Naive thymus-derived CD8-positive, alpha-beta T cell (primary cell): ENCODE results near the gene FAM20C. TPM values are rescaled to one million over a fixed set of nuclear protein-coding genes. Genes with fewer than 3 reads are reported as not detected.
"Not testable (repeated sequence)": the region's sequence is repeated elsewhere in the genome, so short reads cannot be mapped to it uniquely, and the experiment has no call there.

Experiments
- ATAC-seq, 2 donors: fragments of 150-1000 bp; cut with Tn5 transposase in 1 of 2; sonication (Bioruptor Pico), chemical (Tn5 transposase) in 1 of 2; 1 replicate in 1 of 2; 2 replicates in 1 of 2; pipeline ENCODE4 v1.10.0; 2021; ENCODE audit warnings: mild to moderate bottlenecking in 2 of 2, moderate library complexity in 2 of 2
- POLR2A ChIA-PET: fragments of 350-600 bp; sonication (Branson Sonifier 250); formaldehyde crosslinking; loops from one replicate; lab custom pipeline; 2021; ENCODE audit warnings: antibody characterized with exemption; lab: Charles Lee
- DNase-seq, 10 donors: peaks; one replicate each; pipeline versions ENCODE4 v3.0.0 to v3.0.0-alpha.2; 2020 to 2022
- H3K27ac Mint-ChIP-seq, 10 donors: one replicate each; pipeline ENCODE4 v1.8.0; 2020 to 2022; ENCODE audit warnings: mild to moderate bottlenecking in 10 of 10, mixed read lengths in 10 of 10, moderate library complexity in 4 of 10, inconsistent platforms in 1 of 10
- H3K27me3 Mint-ChIP-seq, 5 donors: one replicate each; pipeline ENCODE4 v1.8.0; 2021 to 2022; ENCODE audit warnings: mixed read lengths in 5 of 5
- H3K36me3 Mint-ChIP-seq, 3 donors: one replicate each; pipeline ENCODE4 v1.8.0; 2020 to 2022; ENCODE audit warnings: mixed read lengths in 3 of 3, mild to moderate bottlenecking in 2 of 3, inconsistent platforms in 1 of 3
- H3K4me1 Mint-ChIP-seq, 4 donors: one replicate each; pipeline ENCODE4 v1.8.0; 2021 to 2022; ENCODE audit warnings: mixed read lengths in 4 of 4
- H3K4me3 Mint-ChIP-seq, 10 donors: one replicate each; pipeline ENCODE4 v1.8.0; 2020 to 2022; ENCODE audit warnings: mild to moderate bottlenecking in 10 of 10, mixed read lengths in 10 of 10, moderate library complexity in 6 of 10, inconsistent platforms in 1 of 10
- H3K9me3 Mint-ChIP-seq, 9 donors: one replicate each; pipeline ENCODE4 v1.8.0; 2020 to 2022; ENCODE audit warnings: mixed read lengths in 9 of 9, mild to moderate bottlenecking in 3 of 9, inconsistent platforms in 1 of 9, moderate library complexity in 1 of 9
- polyA plus RNA-seq, 3 donors: library from polyadenylated mRNA; unstranded; fragments of 300-500 nt; fragmentation: Illumina TruSeq; gene quantifications; one replicate each; pipeline ENCODE4 v1.2.3, GENCODE V29; 2021
- total RNA-seq, 8 experiments: library from RNA in 2 of 8; stranded (reverse) in 2 of 8; gene quantifications; one replicate each; pipeline ENCODE4 v1.2.3 and lab custom pipeline; 2021 to 2026

FAM20C gene
- total and polyA plus RNA-seq, 5 experiments from 2014 or later = 0.60 to 0.66 TPM; not detected in 3

- H3K9me3 Mint-ChIP-seq, H3K36me3 Mint-ChIP-seq, H3K4me1 Mint-ChIP-seq, ATAC-seq, H3K4me3 Mint-ChIP-seq, H3K27me3 Mint-ChIP-seq, DNase-seq, POLR2A ChIA-PET, H3K27ac Mint-ChIP-seq: not testable (repeated sequence)
Measured at GRCh38 chr7:182502-182901, 9.9 kb upstream of the FAM20C start.

- H3K36me3 Mint-ChIP-seq = no peaks in the 10 kb centered on the region
- no peaks in the 10 kb centered on the region for H3K9me3 Mint-ChIP-seq
- DNase-seq (no peak), ATAC-seq (no peak)
- H3K4me1 Mint-ChIP-seq = no peaks in the 10 kb centered on the region
- no peak overlapping the region for H3K4me3 Mint-ChIP-seq
- peaks cover 0 to under 1% (median 0%) of the 10 kb centered on the region in 5 donors for H3K27me3 Mint-ChIP-seq
- POLR2A ChIA-PET = no interaction called here
- H3K27ac Mint-ChIP-seq = no peak overlapping the region
Measured at GRCh38 chr7:183496-184292, 8.7 kb upstream of the FAM20C start.

GRCh38 chr7:184294-185264 is 7.8 kb upstream of the FAM20C start:
- DNase-seq (no peak), ATAC-seq (no peak)
- Mint-ChIP-seq H3K27me3 (peaks cover 3 to 8% (median 4%) of the 10 kb centered on the region in 5 donors), H3K4me1 (no peaks in the 10 kb centered on the region), H3K27ac (no peak overlapping the region), H3K36me3 (no peaks in the 10 kb centered on the region), H3K9me3 (no peaks in the 10 kb centered on the region), H3K4me3 (no peak overlapping the region)
- POLR2A ChIA-PET = no interaction called here

GRCh38 chr7:186516-187113 is 5.8 kb upstream of the FAM20C start:
- Mint-ChIP-seq H3K27ac (no peak overlapping the region), H3K4me1 (peaks cover 0 to 3% (median 2%) of the 10 kb centered on the region in 4 donors), H3K27me3 (peaks cover 9 to 27% (median 14%) of the 10 kb centered on the region in 5 donors), H3K9me3 (peaks cover 0 to 1% (median 0%) of the 10 kb centered on the region in 9 donors), H3K36me3 (no peaks in the 10 kb centered on the region), H3K4me3 (no peak overlapping the region)
- DNase-seq (no peak), ATAC-seq (no peak)
- POLR2A ChIA-PET = no interaction called here

GRCh38 chr7:187227-187927 is 5.0 kb upstream of the FAM20C start:
- peaks cover 0 to 2% (median 0%) of the 10 kb centered on the region in 9 donors for H3K9me3 Mint-ChIP-seq
- H3K27ac Mint-ChIP-seq = no peak overlapping the region
- POLR2A ChIA-PET = no interaction called here
- no peak overlapping the region for H3K4me3 Mint-ChIP-seq
- H3K27me3 Mint-ChIP-seq = peaks cover 9 to 28% (median 15%) of the 10 kb centered on the region in 5 donors
- no peaks in the 10 kb centered on the region for H3K36me3 Mint-ChIP-seq
- no peak for ATAC-seq
- no peak for DNase-seq
- peaks cover 0 to 3% (median 3%) of the 10 kb centered on the region in 4 donors for H3K4me1 Mint-ChIP-seq

GRCh38 chr7:188174-188573 is 4.2 kb upstream of the FAM20C start:
- POLR2A ChIA-PET = no interaction called here
- no peak for ATAC-seq
- H3K4me3 Mint-ChIP-seq = no peak overlapping the region

GRCh38 chr7:188727-189500 is 3.5 kb upstream of the FAM20C start:
- Mint-ChIP-seq H3K27ac (no peak overlapping the region), H3K4me1 (peaks cover 3 to 4% (median 3%) of the 10 kb centered on the region in 4 donors), H3K27me3 (peaks cover 11 to 32% (median 16%) of the 10 kb centered on the region in 5 donors), H3K36me3 (no peaks in the 10 kb centered on the region), H3K4me3 (no peak overlapping the region), H3K9me3 (peaks cover 0 to 2% (median 0%) of the 10 kb centered on the region in 9 donors)
- ATAC-seq (no peak), DNase-seq (no peak)
- POLR2A ChIA-PET = no interaction called here

More at GRCh38 chr7:188174-188573, 4.2 kb upstream of the FAM20C start:
- no peak overlapping the region for H3K27ac Mint-ChIP-seq
- H3K4me1 Mint-ChIP-seq = peaks cover 0 to 3% (median 3%) of the 10 kb centered on the region in 4 donors
- no peak for DNase-seq
- H3K36me3 Mint-ChIP-seq = no peaks in the 10 kb centered on the region
- H3K27me3 Mint-ChIP-seq = peaks cover 9 to 28% (median 15%) of the 10 kb centered on the region in 5 donors
- H3K9me3 Mint-ChIP-seq = peaks cover 0 to 2% (median 0%) of the 10 kb centered on the region in 9 donors

- ATAC-seq (no peak), DNase-seq (no peak)
- Mint-ChIP-seq H3K9me3 (peaks cover 0 to 2% (median 0%) of the 10 kb centered on the region in 9 donors), H3K27me3 (peaks cover 11 to 40% (median 17%) of the 10 kb centered on the region in 5 donors), H3K36me3 (no peaks in the 10 kb centered on the region), H3K4me1 (peaks cover 3 to 6% (median 5%) of the 10 kb centered on the region in 4 donors), H3K4me3 (peak overlapping the region in 5 of 10 donors; percentile 3 to 61 (median 34)), H3K27ac (no peak overlapping the region)
- POLR2A ChIA-PET = no interaction called here
Measured at GRCh38 chr7:189719-190118, 2.7 kb upstream of the FAM20C start.

- H3K9me3 Mint-ChIP-seq = peaks cover 0 to 2% (median 0%) of the 10 kb centered on the region in 9 donors
- peaks cover 3 to 6% (median 5%) of the 10 kb centered on the region in 4 donors for H3K4me1 Mint-ChIP-seq
- no peaks in the 10 kb centered on the region for H3K36me3 Mint-ChIP-seq
- H3K27me3 Mint-ChIP-seq = peaks cover 11 to 45% (median 17%) of the 10 kb centered on the region in 5 donors
- no peak overlapping the region for H3K27ac Mint-ChIP-seq
- peak overlapping the region in 7 of 10 donors; percentile 3 to 71 (median 5) for H3K4me3 Mint-ChIP-seq
- ATAC-seq (no peak), DNase-seq (no peak)
- POLR2A ChIA-PET = no interaction called here
Measured at GRCh38 chr7:190196-190595, 2.2 kb upstream of the FAM20C start.

GRCh38 chr7:191105-191980 is 1.0 kb upstream of the FAM20C start:
- DNase-seq (peak in 2 of 10 donors; percentile 4), ATAC-seq (peak in 1 of 2 donors; percentile 40)
- POLR2A ChIA-PET = interaction anchor here (0.6 kb wide), 1 partner anchor 395 kb away, joined by 3 read pairs; no protein-coding TSS in a partner anchor
- peaks cover 11 to 56% (median 25%) of the 10 kb centered on the region in 5 donors for H3K27me3 Mint-ChIP-seq
- peaks cover 3 to 7% (median 5%) of the 10 kb centered on the region in 4 donors for H3K4me1 Mint-ChIP-seq
- peak overlapping the region in 3 of 10 donors; percentile 20 to 67 (median 37) for H3K27ac Mint-ChIP-seq
- H3K4me3 Mint-ChIP-seq = peak overlapping the region; percentile 60 to 91 (median 88)
- H3K36me3 Mint-ChIP-seq = no peaks in the 10 kb centered on the region
- H3K9me3 Mint-ChIP-seq = peaks cover 0 to 3% (median 0%) of the 10 kb centered on the region in 9 donors
